Astrocyte of the cerebellum (primary cell): ENCODE results near the gene B3GLCT.

ENCODE experiments used
- DNase-seq: peaks from one replicate; pipeline ENCODE4 v3.0.0-alpha.2; 2011; ENCODE audit warnings: low read depth
- H3K4me3 ChIP-seq: 2 replicates; pipeline ENCODE4 v1.5.1; 2011; ENCODE audit warnings: mild to moderate bottlenecking, low read depth, low read length, moderate library complexity
- in situ Hi-C: cut with HindIII; loops from 2 replicates; pipeline ENCODE4 v1.10.0; 2017; ENCODE audit warnings: low sequenced_read_pairs
- TF ChIP-seq, protein P1 (sequence below): IDR thresholded peaks from 2 replicates; pipeline ENCODE4 v1.5.1; 2012; ENCODE audit warnings: low read length, low read depth, moderate library complexity, mild to moderate bottlenecking; ENCODE audit errors: missing control alignments

The B3GLCT gene

DNA sequence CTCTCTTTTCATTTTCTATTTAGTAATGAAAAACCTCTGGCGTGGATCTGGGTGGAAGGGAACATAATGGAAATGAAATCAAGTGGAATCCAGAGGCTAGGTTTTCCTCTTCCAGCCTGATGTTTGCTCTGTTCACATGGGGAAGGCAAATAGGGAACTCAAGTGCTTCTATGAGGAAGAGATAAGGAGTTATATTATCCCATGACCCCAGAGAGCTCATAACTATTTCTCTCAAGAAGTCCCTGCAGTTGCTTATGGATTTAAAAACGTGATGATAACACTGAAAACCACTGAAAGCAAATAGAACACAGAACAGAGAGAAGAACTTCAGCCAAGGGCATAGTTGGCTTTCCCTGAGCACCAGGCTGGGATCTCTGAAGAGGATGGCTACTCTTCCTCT, 157.8 kb downstream of the B3GLCT start:
- no peak overlapping the region for H3K4me3 ChIP-seq
- no peak for DNase-seq
- in situ Hi-C loops, result no loop called here
- TF ChIP-seq, protein P1, sequence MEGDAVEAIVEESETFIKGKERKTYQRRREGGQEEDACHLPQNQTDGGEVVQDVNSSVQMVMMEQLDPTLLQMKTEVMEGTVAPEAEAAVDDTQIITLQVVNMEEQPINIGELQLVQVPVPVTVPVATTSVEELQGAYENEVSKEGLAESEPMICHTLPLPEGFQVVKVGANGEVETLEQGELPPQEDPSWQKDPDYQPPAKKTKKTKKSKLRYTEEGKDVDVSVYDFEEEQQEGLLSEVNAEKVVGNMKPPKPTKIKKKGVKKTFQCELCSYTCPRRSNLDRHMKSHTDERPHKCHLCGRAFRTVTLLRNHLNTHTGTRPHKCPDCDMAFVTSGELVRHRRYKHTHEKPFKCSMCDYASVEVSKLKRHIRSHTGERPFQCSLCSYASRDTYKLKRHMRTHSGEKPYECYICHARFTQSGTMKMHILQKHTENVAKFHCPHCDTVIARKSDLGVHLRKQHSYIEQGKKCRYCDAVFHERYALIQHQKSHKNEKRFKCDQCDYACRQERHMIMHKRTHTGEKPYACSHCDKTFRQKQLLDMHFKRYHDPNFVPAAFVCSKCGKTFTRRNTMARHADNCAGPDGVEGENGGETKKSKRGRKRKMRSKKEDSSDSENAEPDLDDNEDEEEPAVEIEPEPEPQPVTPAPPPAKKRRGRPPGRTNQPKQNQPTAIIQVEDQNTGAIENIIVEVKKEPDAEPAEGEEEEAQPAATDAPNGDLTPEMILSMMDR, result no peak

DNA sequence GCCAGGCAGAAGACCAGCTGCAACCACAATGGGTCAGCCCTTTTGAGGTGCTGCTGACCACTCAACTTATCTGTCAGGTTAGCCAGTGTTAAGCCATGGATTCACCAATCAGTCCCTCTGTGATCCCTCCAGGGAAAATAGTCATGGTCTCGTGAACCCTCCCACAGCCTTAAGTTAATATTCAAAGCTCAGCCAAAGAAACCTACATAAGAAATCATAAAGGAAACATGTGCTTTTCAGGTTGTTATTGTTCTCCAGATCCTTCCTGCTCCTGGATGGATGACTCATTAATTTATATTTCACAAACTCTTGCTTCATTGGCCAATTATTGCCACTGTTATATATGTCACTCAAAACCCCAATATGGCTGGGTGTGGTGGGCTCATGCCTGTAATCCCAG, 161.9 kb downstream of the B3GLCT start:
- TF ChIP-seq, protein P1, result no peak
- no peak overlapping the region for H3K4me3 ChIP-seq
- in situ Hi-C loops, result no loop called here
- DNase-seq, result no peak

DNA sequence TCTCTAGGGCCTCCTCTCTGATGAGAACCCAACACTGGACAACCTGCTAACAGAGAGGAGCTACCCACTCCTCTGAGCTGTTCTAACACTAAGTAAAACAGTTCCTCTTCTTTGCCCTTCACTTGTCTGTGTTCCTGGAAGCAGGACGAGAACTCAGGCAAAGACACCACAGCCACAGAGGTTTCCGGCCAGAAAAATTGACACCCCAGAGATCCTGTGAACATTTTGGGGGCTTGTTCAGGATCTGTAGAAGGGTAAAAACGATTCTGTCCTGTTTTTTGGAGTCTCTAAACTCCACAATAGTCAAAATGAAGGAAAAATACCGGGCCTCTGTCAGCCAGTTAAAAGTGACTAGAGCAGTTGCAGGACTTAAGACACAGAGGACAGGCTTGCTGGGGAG, 165.9 kb downstream of the B3GLCT start:
- no peak overlapping the region for H3K4me3 ChIP-seq
- TF ChIP-seq, protein P1, result no peak
- in situ Hi-C loops, result no loop called here
- no peak for DNase-seq

DNA sequence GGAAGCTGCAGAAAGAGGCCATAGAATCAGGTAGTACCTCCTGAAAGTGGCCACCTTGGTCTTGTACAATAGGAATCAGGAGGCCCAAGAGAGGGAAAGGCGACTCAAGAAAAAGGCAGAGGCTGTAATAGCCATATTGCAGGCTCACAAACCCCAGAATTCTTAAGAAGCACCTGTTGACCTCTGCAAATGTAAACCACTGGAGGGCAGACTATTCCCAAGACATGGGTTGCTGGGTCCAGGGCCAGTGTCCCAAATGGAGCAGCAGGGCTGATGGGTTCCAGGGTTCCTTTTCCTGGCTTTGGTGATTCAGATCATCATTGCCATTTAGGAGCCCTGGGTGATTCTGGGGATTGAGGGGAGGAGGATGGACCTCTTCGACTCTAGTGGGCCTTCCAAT, 167.6 kb downstream of the B3GLCT start:
- TF ChIP-seq, protein P1, result no peak
- DNase-seq, result no peak
- in situ Hi-C loops, result no loop called here
- no peak overlapping the region for H3K4me3 ChIP-seq

DNA sequence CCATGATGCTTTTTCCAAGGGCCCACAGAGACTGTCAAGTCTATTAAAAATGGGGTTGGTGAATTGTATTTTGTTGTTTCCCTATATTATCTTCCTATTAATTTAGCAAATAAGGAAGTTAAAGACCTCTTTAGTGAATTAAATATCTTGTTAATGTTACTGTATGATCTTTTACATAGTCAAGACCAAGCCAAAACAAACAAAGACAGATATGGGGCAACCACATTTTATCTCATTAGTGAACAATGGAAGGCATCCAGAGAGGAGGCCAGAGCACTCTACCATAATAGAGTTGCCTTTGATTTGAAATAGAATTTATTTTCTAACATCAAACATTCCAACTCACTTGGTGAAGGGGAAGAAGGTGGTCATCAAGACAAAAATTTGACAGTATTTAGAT, 169.4 kb downstream of the B3GLCT start:
- no peak overlapping the region for H3K4me3 ChIP-seq

DNA sequence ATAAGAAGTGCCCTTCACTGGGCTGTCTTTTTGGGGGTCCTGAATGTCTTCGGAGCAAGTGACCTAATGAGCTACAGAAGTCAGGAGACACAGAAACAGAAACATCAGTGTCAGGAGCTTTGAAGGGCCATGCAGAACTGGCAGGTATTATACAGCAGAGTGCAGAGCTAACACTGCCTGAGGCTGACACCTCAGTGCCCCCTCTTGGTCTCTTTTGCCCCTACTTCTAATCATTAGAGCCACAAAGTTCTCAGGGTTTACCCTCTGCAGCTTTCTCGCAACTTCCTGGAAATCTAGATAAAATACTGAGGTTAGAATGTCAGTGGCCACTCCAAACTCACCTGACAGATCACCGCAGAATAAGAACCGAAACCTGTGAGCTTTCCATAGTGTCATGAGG, 172.7 kb downstream of the B3GLCT start:
- TF ChIP-seq, protein P1, result no peak
- in situ Hi-C loops, result no loop called here
- DNase-seq, result no peak
- H3K4me3 ChIP-seq, result no peak overlapping the region

More for the DNA sequence above, 169.4 kb downstream of the B3GLCT start:
- in situ Hi-C loops, result no loop called here
- DNase-seq, result no peak
- TF ChIP-seq, protein P1, result no peak

DNA sequence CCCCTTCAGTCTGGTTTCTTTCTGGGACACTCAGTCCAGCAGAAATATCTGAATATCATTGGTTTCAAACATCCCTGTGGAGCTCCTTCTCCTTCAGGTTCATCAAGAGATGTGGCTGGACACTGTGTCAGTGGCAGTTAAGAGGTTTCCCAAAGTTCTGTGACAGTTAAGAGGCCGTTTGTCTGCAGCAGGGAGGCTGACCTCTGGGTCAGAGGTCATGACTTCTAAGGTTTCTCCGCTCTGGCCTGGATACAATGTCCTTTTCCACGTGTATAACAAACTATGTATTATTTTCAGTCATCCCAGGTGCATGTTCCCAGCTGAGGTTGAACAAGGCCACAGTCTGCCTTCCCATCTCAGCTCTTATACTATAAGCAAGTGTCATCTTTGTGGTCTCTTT, 174.9 kb downstream of the B3GLCT start:
- TF ChIP-seq, protein P1, result no peak
- H3K4me3 ChIP-seq, result no peak overlapping the region
- DNase-seq, result no peak
- in situ Hi-C loops, result no loop called here
